HepG2 (cell line): Measurements from ENCODE around the gene SLC2A14. TPM values are rescaled to one million over a fixed set of nuclear protein-coding genes. Genes with fewer than 3 reads are reported as not detected.
A peak's percentile ranks its signal among the peaks of the same experiment; 100 is the strongest.
"Not testable (repeated sequence)": the region's sequence is repeated elsewhere in the genome, so short reads cannot be mapped to it uniquely, and the experiment has no call there.

Source experiments
- ATAC-seq: fragments of 200-7000 bp; cut with Tn5 transposase; 3 replicates; pipeline ENCODE4 v1.9.1; 2020; ENCODE audit warnings: mild to moderate bottlenecking, moderate library complexity
- BruUV-seq: library from RNA; stranded (reverse); fragments of 400-500 nt; replicated peaks from 2 replicates; lab custom pipeline; 2021; lab: Mats Ljungman, UMichigan
- CTCF ChIA-PET: fragments of 300-600 bp; formaldehyde crosslinking; extraction: SDS; loops from one replicate; lab custom pipeline; 2021; ENCODE audit warnings: low total read pairs, inconsistent platforms, low intra/inter-chr PET ratio; lab: Yijun Ruan, JAX
- POLR2A ChIA-PET: fragments of 350-600 bp; sonication (Branson Sonifier 250); formaldehyde crosslinking; loops from one replicate; lab custom pipeline; 2020; ENCODE audit warnings: antibody characterized with exemption, inconsistent platforms; lab: Yijun Ruan, JAX
- DNase-seq: peaks from one replicate; pipeline ENCODE4 v3.0.0-alpha.2; 2015; ENCODE audit warnings: low spot score
- FAIRE-seq: peaks from 3 replicates; lab custom pipeline; 2011; peaks lifted over from hg19 to GRCh38; lab: Jason Lieb, UNC
- H2AFZ ChIP-seq: one replicate; pipeline ENCODE4 v1.6.1; 2011; ENCODE audit warnings: low read length, inconsistent platforms
- H3K27ac ChIP-seq: fragments of 300-600 bp; 3 replicates; pipeline ENCODE4 v1.8.0; 2011; ENCODE audit warnings: mixed run types, mild to moderate bottlenecking, mixed read lengths, low read length, inconsistent platforms; ENCODE audit not compliant: insufficient read depth; ENCODE audit errors: extremely low read length
- H3K27me3 ChIP-seq, 2 experiments: fragments of 200-600 bp in 1 of 2; 2 replicates in 1 of 2; 3 replicates in 1 of 2; pipeline versions ENCODE4 v1.6.0 to v1.8.0; 2011; ENCODE audit warnings: low read length in 2 of 2, mild to moderate bottlenecking in 2 of 2, moderate library complexity in 2 of 2, inconsistent platforms in 1 of 2; ENCODE audit not compliant: insufficient read depth in 2 of 2, control insufficient read depth in 1 of 2
- H3K36me3 ChIP-seq, 2 experiments: fragments of 200-600 bp in 1 of 2; replicated peaks in 1 of 2; 2 replicates in 1 of 2; 3 replicates in 1 of 2; pipeline versions ENCODE4 v1.5.1 to v1.8.0; 2011; ENCODE audit warnings: low read length in 2 of 2, inconsistent platforms in 1 of 2; ENCODE audit not compliant: insufficient read depth in 2 of 2, control insufficient read depth in 1 of 2
- H3K4me1 ChIP-seq: 2 replicates; pipeline ENCODE4 v1.5.1; 2012; ENCODE audit warnings: low read length, inconsistent platforms; ENCODE audit not compliant: insufficient read depth
- H3K4me2 ChIP-seq: 2 replicates; pipeline ENCODE4 v1.6.0; 2011; ENCODE audit warnings: low read depth, low read length, inconsistent platforms
- H3K4me3 ChIP-seq, 3 experiments: fragments of 200-600 bp in 1 of 3; sonication (generic), shearing (Covaris generic) in 1 of 3; replicated peaks in 1 of 3; 2 replicates each; pipeline ENCODE4 v1.5.1; 2011 to 2016; ENCODE audit warnings: low read length in 3 of 3, inconsistent platforms in 2 of 3, low read depth in 2 of 3, mild to moderate bottlenecking in 2 of 3, control low read depth in 1 of 3, mixed read lengths in 1 of 3; ENCODE audit not compliant: insufficient read depth in 1 of 3
- H3K79me2 ChIP-seq: one replicate; pipeline ENCODE4 v1.6.1; 2011; ENCODE audit warnings: low read length, inconsistent platforms; ENCODE audit not compliant: insufficient read depth
- H3K9ac ChIP-seq: 2 replicates; pipeline ENCODE4 v1.6.0; 2011; ENCODE audit warnings: mild to moderate bottlenecking, low read depth, low read length, inconsistent platforms; ENCODE audit not compliant: insufficient read depth
- H3K9me3 ChIP-seq: 2 replicates; pipeline ENCODE4 v1.5.1; 2012; ENCODE audit warnings: mild to moderate bottlenecking, low read length
- H4K20me1 ChIP-seq: 2 replicates; pipeline ENCODE4 v1.6.0; 2011; ENCODE audit warnings: inconsistent platforms, mild to moderate bottlenecking, low read length, moderate library complexity; ENCODE audit not compliant: insufficient read depth
- MAFF ChIP-seq: IDR thresholded peaks from 2 replicates; pipeline ENCODE4 v1.6.1; 2011; ENCODE audit warnings: low read depth, low read length, improper control_type of control experiment
- NR0B2 ChIP-seq: sonication (generic); formaldehyde crosslinking; IDR thresholded peaks from 2 replicates; pipeline ENCODE4 v1.4.0; 2020; ENCODE audit warnings: mild to moderate bottlenecking, missing genetic modification reagents
- WGBS: methylation state at CpG from one replicate; pipeline ENCODE4 v1.1.6; 2017; ENCODE audit warnings: low lambda C conversion rate; 5-methylcytosine and 5-hydroxymethylcytosine counted together
- in situ Hi-C: cut with HindIII; loops from 2 replicates; pipeline ENCODE4 v1.10.0; 2017; ENCODE audit warnings: low pct_unique_long_range_greater_than_20kb; ENCODE audit not compliant: extremely low pct_ligation_motif_present
- intact Hi-C: fragments of 100-400 bp; cut with micrococcal nuclease; formaldehyde crosslinking; loops from one replicate; pipeline ENCODE4 v1.10.0; 2022; ENCODE audit not compliant: unreplicated experiment
- polyA plus RNA-seq, 8 experiments: library from polyadenylated mRNA; depleted of rRNA in 3 of 8; stranded (reverse) in 7 of 8; unstranded in 1 of 8; fragments of >200 nt; fragmentation: Illumina TruSeq in 4 of 8; extraction: Trizol in 4 of 8; gene quantifications; 2 replicates each; pipeline versions ENCODE4 v1.2.1 to v1.2.3, GENCODE V29; 2011 to 2016; ENCODE audit warnings: low read depth in 4 of 8, missing spikeins in 1 of 8, mixed read lengths in 1 of 8; ENCODE audit not compliant: insufficient read depth in 1 of 8
- total RNA-seq, 5 experiments: library from RNA; depleted of rRNA; stranded (reverse); fragments of >200 nt; fragmentation: Illumina TruSeq; extraction: Trizol; gene quantifications; 2 replicates each; pipeline ENCODE4 v1.2.3, GENCODE V29; 2016; ENCODE audit warnings: low read depth in 1 of 5

SLC2A14 gene
- total and polyA plus RNA-seq, 2 of the 13 experiments (the other 11 are each of a cell fraction or from before 2014, with no cell fraction given): 7.7 to 39.0 TPM

DNA sequence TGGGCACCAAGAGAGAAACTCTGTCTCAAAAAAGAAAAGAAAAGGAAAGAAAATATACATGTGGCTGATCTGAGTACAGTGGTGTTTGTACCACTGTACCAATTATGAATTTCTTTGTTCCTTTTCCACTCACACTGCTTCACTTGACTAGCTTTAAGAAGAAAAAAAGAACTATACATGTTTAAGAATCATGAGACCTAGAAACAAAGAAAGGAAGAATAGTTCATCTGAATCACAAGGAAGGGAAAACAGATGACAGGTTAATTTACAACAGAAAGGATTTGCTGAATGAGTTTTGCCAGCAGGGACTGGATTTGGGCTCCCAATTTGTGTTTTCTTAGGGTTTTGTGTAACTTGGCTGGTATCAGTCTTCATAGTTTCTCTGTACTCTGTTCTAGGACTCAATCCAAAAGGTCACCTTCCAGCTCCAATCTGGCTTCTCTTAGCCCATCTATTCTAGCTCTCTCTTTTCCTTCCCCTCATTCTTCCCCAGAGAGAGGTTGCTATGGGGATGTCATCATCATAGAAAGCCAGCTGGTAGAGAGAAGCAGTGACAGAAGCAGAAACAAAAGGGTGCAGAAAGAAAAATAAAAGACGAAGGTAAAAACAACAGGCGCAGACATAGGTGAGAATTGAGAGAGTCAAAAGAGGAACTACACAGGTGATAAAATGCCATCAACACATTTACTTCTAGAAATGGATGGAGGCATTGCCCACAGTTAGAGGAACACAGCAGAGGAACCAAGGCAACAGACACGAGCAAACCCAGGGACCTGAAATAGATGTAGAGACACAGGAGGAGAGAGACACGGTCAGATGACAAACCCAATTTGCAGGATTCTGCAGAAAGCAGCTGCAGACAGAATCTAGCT, 25.3 kb downstream of the SLC2A14 start:
- H4K20me1 ChIP-seq, intact Hi-C loops, H3K36me3 ChIP-seq, ATAC-seq, H3K4me2 ChIP-seq, BruUV-seq, in situ Hi-C loops, H2AFZ ChIP-seq, H3K79me2 ChIP-seq, H3K9me3 ChIP-seq, H3K4me3 ChIP-seq, H3K9ac ChIP-seq, CTCF ChIA-PET, H3K27me3 ChIP-seq, DNase-seq, FAIRE-seq: not testable (repeated sequence)
- POLR2A ChIA-PET: interaction anchor here (0.6 kb wide), 1 partner anchor 11 kb away, joined by 3 read pairs; no protein-coding TSS in a partner anchor
- H3K4me1 ChIP-seq: peaks cover 46% of the 10 kb centered on the region
- peak overlapping the region; percentile 40 for H3K27ac ChIP-seq
- WGBS: 94% methylated on average over 3 of the region's 4 CpGs

GRCh38 chr12:7844116-7844515, 28.6 kb downstream of the SLC2A14 start:
- in situ Hi-C loops (no loop called here), intact Hi-C loops (no loop called here)
- CTCF ChIA-PET: no interaction called here
- no peak for TF ChIP-seq NR0B2
- TF ChIP-seq MAFF: 0 out of 2 replicates have a peak, but pooled peaks have one; percentile 2
- no peak overlapping the region for H3K9ac ChIP-seq
- H3K4me3 ChIP-seq: no peak overlapping the region
- no peaks in the 10 kb centered on the region for H3K9me3 ChIP-seq
- WGBS: 76% methylated on average over 5 of the region's 5 CpGs
- H2AFZ ChIP-seq: no peak overlapping the region
- no peak overlapping the region for H3K27ac ChIP-seq
- H3K4me2 ChIP-seq: no peak overlapping the region
- H3K36me3 ChIP-seq: no peaks in the 10 kb centered on the region; a peak in 1 of 5 replicates
- DNase-seq (no peak), FAIRE-seq (no peak), ATAC-seq (no peak)
- H3K27me3 ChIP-seq: no peaks in the 10 kb centered on the region
- POLR2A ChIA-PET: no interaction called here
- no peaks in the 10 kb centered on the region for H3K79me2 ChIP-seq
- BruUV-seq: TSS peak; percentile 37
- H3K4me1 ChIP-seq: peaks cover 15% of the 10 kb centered on the region
- H4K20me1 ChIP-seq: no peaks in the 10 kb centered on the region

GRCh38 chr12:7843583-7843982, 29.1 kb downstream of the SLC2A14 start:
- H3K9ac ChIP-seq, H3K79me2 ChIP-seq, FAIRE-seq, H4K20me1 ChIP-seq, H3K9me3 ChIP-seq, H3K4me3 ChIP-seq, BruUV-seq, H3K4me2 ChIP-seq, POLR2A ChIA-PET, in situ Hi-C loops, H2AFZ ChIP-seq, intact Hi-C loops, H3K36me3 ChIP-seq, H3K27ac ChIP-seq, ATAC-seq, H3K27me3 ChIP-seq, DNase-seq, CTCF ChIA-PET: not testable (repeated sequence)
- WGBS: 76% methylated on average over 4 of the region's 9 CpGs
- H3K4me1 ChIP-seq: peaks cover 11% of the 10 kb centered on the region; the same call in 1 of the 2 replicates

GRCh38 chr12:7843149-7843548, 29.6 kb downstream of the SLC2A14 start:
- H3K4me2 ChIP-seq, H2AFZ ChIP-seq, H3K36me3 ChIP-seq, H3K79me2 ChIP-seq, H3K27me3 ChIP-seq, H4K20me1 ChIP-seq, DNase-seq, ATAC-seq, FAIRE-seq, BruUV-seq, intact Hi-C loops, CTCF ChIA-PET, H3K9ac ChIP-seq, H3K27ac ChIP-seq, in situ Hi-C loops, H3K9me3 ChIP-seq, H3K4me3 ChIP-seq, POLR2A ChIA-PET: not testable (repeated sequence)
- H3K4me1 ChIP-seq: peaks cover 11% of the 10 kb centered on the region; the same call in 1 of the 2 replicates
- WGBS: 92% methylated on average over 6 of the region's 8 CpGs
